Activated naive CD8-positive, alpha-beta T cell treated with anti-CD3 and anti-CD28 coated beads, Interleukin-2, amount 10 ng/mL, durations not matched to agents 7 days and 5 days (primary cell): Measurements from ENCODE around the gene PCDHB16. TPM values are rescaled to one million over a fixed set of nuclear protein-coding genes. Genes with fewer than 3 reads are reported as not detected.
A peak's percentile ranks its signal among the peaks of the same experiment; 100 is the strongest.
"Not testable (repeated sequence)": the region's sequence is repeated elsewhere in the genome, so short reads cannot be mapped to it uniquely, and the experiment has no call there.

Experiments
- ATAC-seq: fragments of 150-1000 bp; cut with Tn5 transposase; one replicate; pipeline ENCODE4 v1.10.0; 2021; ENCODE audit warnings: low read depth, moderate library complexity
- POLR2A ChIA-PET: fragments of 350-600 bp; sonication (Branson Sonifier 250); formaldehyde crosslinking; loops from one replicate; lab custom pipeline; 2021; ENCODE audit warnings: antibody characterized with exemption; lab: Charles Lee
- DNase-seq: peaks from one replicate; pipeline ENCODE4 v3.0.0; 2021
- H3K27ac Mint-ChIP-seq: one replicate; pipeline ENCODE4 v1.8.0; 2022; ENCODE audit warnings: mild to moderate bottlenecking, mixed read lengths
- H3K27me3 Mint-ChIP-seq: one replicate; pipeline ENCODE4 v1.8.0; 2022; ENCODE audit warnings: mild to moderate bottlenecking, moderate library complexity, mixed read lengths
- H3K36me3 Mint-ChIP-seq: one replicate; pipeline ENCODE4 v1.8.0; 2021; ENCODE audit warnings: mild to moderate bottlenecking, mixed read lengths
- H3K4me1 Mint-ChIP-seq: one replicate; pipeline ENCODE4 v1.8.0; 2021; ENCODE audit warnings: mixed read lengths
- H3K4me3 Mint-ChIP-seq: one replicate; pipeline ENCODE4 v1.8.0; 2022; ENCODE audit warnings: mild to moderate bottlenecking, moderate library complexity, mixed read lengths
- H3K9me3 Mint-ChIP-seq: one replicate; pipeline ENCODE4 v1.8.0; 2021; ENCODE audit warnings: mixed read lengths
- total RNA-seq, 2 experiments: library from RNA; stranded (reverse); gene quantifications; one replicate each; pipeline ENCODE4 v1.2.3, GENCODE V29; 2021

Gene PCDHB16
- total RNA-seq, 2 experiments from 2014 or later = not detected

DNA sequence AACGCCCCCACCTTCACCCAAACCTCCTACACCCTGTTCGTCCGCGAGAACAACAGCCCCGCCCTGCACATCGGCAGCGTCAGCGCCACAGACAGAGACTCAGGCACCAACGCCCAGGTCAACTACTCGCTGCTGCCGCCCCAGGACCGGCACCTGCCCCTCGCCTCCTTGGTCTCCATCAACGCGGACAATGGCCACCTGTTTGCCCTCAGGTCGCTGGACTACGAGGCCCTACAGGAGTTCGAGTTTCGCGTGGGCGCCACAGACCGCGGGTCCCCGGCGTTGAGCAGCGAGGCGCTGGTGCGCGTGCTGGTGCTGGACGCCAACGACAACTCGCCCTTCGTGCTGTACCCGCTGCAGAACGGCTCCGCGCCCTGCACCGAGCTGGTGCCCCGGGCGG, 42.7 kb downstream of the PCDHB16 start:
- H3K27me3 Mint-ChIP-seq, H3K4me1 Mint-ChIP-seq, DNase-seq, H3K9me3 Mint-ChIP-seq, H3K36me3 Mint-ChIP-seq, H3K27ac Mint-ChIP-seq, ATAC-seq, POLR2A ChIA-PET, H3K4me3 Mint-ChIP-seq: not testable (repeated sequence)

DNA sequence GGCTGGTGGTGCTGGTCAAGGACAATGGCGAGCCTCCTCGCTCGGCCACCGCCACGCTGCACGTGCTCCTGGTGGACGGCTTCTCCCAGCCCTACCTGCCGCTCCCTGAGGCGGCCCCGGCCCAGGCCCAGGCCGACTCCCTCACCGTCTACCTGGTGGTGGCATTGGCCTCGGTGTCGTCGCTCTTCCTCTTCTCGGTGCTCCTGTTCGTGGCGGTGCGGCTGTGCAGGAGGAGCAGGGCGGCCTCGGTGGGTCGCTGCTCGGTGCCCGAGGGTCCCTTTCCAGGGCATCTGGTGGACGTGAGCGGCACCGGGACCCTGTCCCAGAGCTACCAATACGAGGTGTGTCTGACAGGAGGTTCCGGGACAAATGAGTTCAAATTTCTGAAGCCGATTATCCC, 43.2 kb downstream of the PCDHB16 start:
- ATAC-seq, H3K4me3 Mint-ChIP-seq, H3K27ac Mint-ChIP-seq, H3K36me3 Mint-ChIP-seq, H3K4me1 Mint-ChIP-seq, POLR2A ChIA-PET, H3K9me3 Mint-ChIP-seq, DNase-seq, H3K27me3 Mint-ChIP-seq: not testable (repeated sequence)

DNA sequence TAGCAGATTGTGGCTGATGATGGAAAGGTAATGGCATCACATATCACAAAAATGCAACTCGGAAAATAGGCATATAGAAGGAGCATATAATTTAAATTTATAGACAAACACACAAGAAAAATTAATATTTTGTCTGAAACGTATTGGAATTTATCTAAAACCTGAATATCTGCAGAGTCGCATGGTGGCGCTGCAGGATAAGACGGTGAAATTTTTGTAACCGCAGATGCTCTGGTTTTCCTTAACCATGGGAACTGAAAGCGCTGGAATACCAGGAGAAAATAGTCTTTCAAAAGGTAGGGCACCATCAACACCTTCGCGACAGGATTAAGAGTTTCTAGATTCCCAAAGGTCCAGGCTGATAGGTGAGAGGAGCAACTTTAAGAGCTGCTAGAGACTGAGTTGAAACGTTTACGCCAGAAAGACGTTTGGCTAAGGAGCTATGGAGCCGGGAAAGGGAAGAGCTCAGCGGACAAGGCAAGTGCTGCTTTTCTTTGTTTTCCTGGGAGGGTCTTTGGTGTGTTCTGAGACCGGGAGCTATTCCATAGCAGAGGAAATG, 52.0 kb downstream of the PCDHB16 start:
- POLR2A ChIA-PET = no interaction called here
- Mint-ChIP-seq H3K9me3 (peaks cover 20% of the 10 kb centered on the region), H3K27me3 (peaks cover 4% of the 10 kb centered on the region), H3K27ac (peak overlapping the region; percentile 42), H3K36me3 (peaks cover 1% of the 10 kb centered on the region), H3K4me1 (no peaks in the 10 kb centered on the region), H3K4me3 (no peak overlapping the region)
- ATAC-seq (no peak), DNase-seq (no peak)

Other genes with a start within 250 kb of the PCDHB16 start
- gene PCDHAC2, start 215.9 kb upstream of the PCDHB16 start, total RNA-seq = not detected
- not detected for gene PCDHB1, start 131.0 kb upstream of the PCDHB16 start, total RNA-seq
- not detected for gene PCDHB2, start 87.8 kb upstream of the PCDHB16 start, total RNA-seq
- not detected for gene PCDHB3, start 81.9 kb upstream of the PCDHB16 start, total RNA-seq
- gene PCDHB4, start 60.6 kb upstream of the PCDHB16 start, total RNA-seq = not detected
- not detected for gene PCDHB5, start 47.2 kb upstream of the PCDHB16 start, total RNA-seq
- not detected for gene PCDHB6, start 32.3 kb upstream of the PCDHB16 start, total RNA-seq
- gene PCDHB7, start 9.7 kb upstream of the PCDHB16 start, total RNA-seq = not detected
- gene PCDHB8, start 4.6 kb upstream of the PCDHB16 start, total RNA-seq = not detected
- not detected for gene PCDHB9, start 4.8 kb downstream of the PCDHB16 start, total RNA-seq
- gene PCDHB10, start 10.0 kb downstream of the PCDHB16 start, total RNA-seq = not detected
- gene PCDHB11, start 17.2 kb downstream of the PCDHB16 start, total RNA-seq = not detected
- not detected for gene PCDHB12, start 26.3 kb downstream of the PCDHB16 start, total RNA-seq
- not detected for gene PCDHB13, start 31.5 kb downstream of the PCDHB16 start, total RNA-seq
- gene PCDHB14, start 41.0 kb downstream of the PCDHB16 start, total RNA-seq = under 1 TPM in 1 of 2 experiments, not detected in 1; 0.06 TPM
- gene PCDHB15, start 63.0 kb downstream of the PCDHB16 start, total RNA-seq = under 1 TPM in 1 of 2 experiments, not detected in 1; 0.06 TPM
- gene SLC25A2, start 121.7 kb downstream of the PCDHB16 start, total RNA-seq = 1 to 10 TPM in 1 of 2 experiments, under 1 TPM in 1; 0.99 to 1.3 TPM
- gene TAF7, start 138.4 kb downstream of the PCDHB16 start, total RNA-seq = 10 to 100 TPM; 86.2 to 95.9 TPM
- under 1 TPM; 0.11 to 0.31 TPM for gene PCDHGA1, start 148.1 kb downstream of the PCDHB16 start, total RNA-seq
- gene PCDHGA2, start 156.4 kb downstream of the PCDHB16 start, total RNA-seq = under 1 TPM; 0.08 to 0.09 TPM
- under 1 TPM in 1 of 2 experiments, not detected in 1; 0.14 TPM for gene PCDHGA3, start 161.4 kb downstream of the PCDHB16 start, total RNA-seq
- not detected for gene PCDHGB1, start 167.7 kb downstream of the PCDHB16 start, total RNA-seq
- gene PCDHGA4, start 172.6 kb downstream of the PCDHB16 start, total RNA-seq = under 1 TPM; 0.25 to 0.28 TPM
- gene PCDHGB2, start 177.6 kb downstream of the PCDHB16 start, total RNA-seq = under 1 TPM; 0.64 to 0.88 TPM
- under 1 TPM; 0.23 to 0.30 TPM for gene PCDHGA5, start 181.8 kb downstream of the PCDHB16 start, total RNA-seq
- under 1 TPM; 0.44 to 0.82 TPM for gene PCDHGB3, start 187.9 kb downstream of the PCDHB16 start, total RNA-seq
- under 1 TPM; 0.28 to 0.33 TPM for gene PCDHGA6, start 191.5 kb downstream of the PCDHB16 start, total RNA-seq
- under 1 TPM; 0.26 to 0.28 TPM for gene PCDHGA7, start 200.4 kb downstream of the PCDHB16 start, total RNA-seq
- gene PCDHGB4, start 205.3 kb downstream of the PCDHB16 start, total RNA-seq = under 1 TPM in 1 of 2 experiments, not detected in 1; 0.11 TPM
- gene PCDHGA8, start 210.2 kb downstream of the PCDHB16 start, total RNA-seq = under 1 TPM; 0.09 to 0.11 TPM
- gene PCDHGB5, start 215.6 kb downstream of the PCDHB16 start, total RNA-seq = not detected
- under 1 TPM in 1 of 2 experiments, not detected in 1; 0.11 TPM for gene PCDHGA9, start 220.4 kb downstream of the PCDHB16 start, total RNA-seq
- gene PCDHGB6, start 225.6 kb downstream of the PCDHB16 start, total RNA-seq = under 1 TPM; 0.11 to 0.14 TPM
- gene PCDHGA10, start 230.6 kb downstream of the PCDHB16 start, total RNA-seq = under 1 TPM in 1 of 2 experiments, not detected in 1; 0.14 TPM
- gene PCDHGB7, start 235.3 kb downstream of the PCDHB16 start, total RNA-seq = under 1 TPM in 1 of 2 experiments, not detected in 1; 0.11 TPM
- gene PCDHGA11, start 238.7 kb downstream of the PCDHB16 start, total RNA-seq = under 1 TPM; 0.08 to 0.09 TPM
- gene PCDHGA12, start 248.1 kb downstream of the PCDHB16 start, total RNA-seq = under 1 TPM in 1 of 2 experiments, not detected in 1; 0.11 TPM